Left lobe of liver (tissue), 2 donors: ENCODE data around the gene TNFRSF19. TPM values are rescaled to one million over a fixed set of nuclear protein-coding genes. Genes with fewer than 3 reads are reported as not detected.
"Not testable (repeated sequence)": the region's sequence is repeated elsewhere in the genome, so short reads cannot be mapped to it uniquely, and the experiment has no call there.

ENCODE experiments used
- ATAC-seq: fragments of 200-7000 bp; cut with Tn5 transposase; one replicate; pipeline ENCODE4 v1.9.1; 2020; ENCODE audit warnings: mild to moderate bottlenecking, moderate library complexity
- DNase-seq: peaks from one replicate; pipeline ENCODE4 v3.0.0-alpha.2; 2020; ENCODE audit warnings: low spot score
- total RNA-seq: library from RNA; stranded (reverse); gene quantifications from one replicate; pipeline ENCODE4 v1.2.1, GENCODE V29; 2021
- donor health status: DM: no; HTN: no; CAD: no; lungs with moderate emphysema.
- donor health status: DM: no; HTN: yes; CAD: no.

The TNFRSF19 gene
- total RNA-seq, 1 donor from 2014 or later, result 0.60 TPM

- ATAC-seq (no peak), DNase-seq (no peak)
Observed at GRCh38 chr13:23567906-23568460, 2.2 kb upstream of the TNFRSF19 start.

- ATAC-seq (no peak), DNase-seq (no peak)
Observed at GRCh38 chr13:23570921-23571315, 706 bp downstream of the TNFRSF19 start.

- no peak for ATAC-seq
- no peak for DNase-seq
Observed at GRCh38 chr13:23571431-23571830, 1.2 kb downstream of the TNFRSF19 start.

- no peak for ATAC-seq
- DNase-seq, result no peak
Observed at GRCh38 chr13:23572836-23573235, 2.6 kb downstream of the TNFRSF19 start.

- ATAC-seq (no peak), DNase-seq (no peak)
Observed at GRCh38 chr13:23574421-23575145, 4.4 kb downstream of the TNFRSF19 start.

- DNase-seq (no peak), ATAC-seq (no peak)
Observed at GRCh38 chr13:23575632-23576031, 5.4 kb downstream of the TNFRSF19 start.

- DNase-seq, result peak; percentile 56
- peak; percentile 75 for ATAC-seq
Observed at GRCh38 chr13:23578411-23579071, 8.3 kb downstream of the TNFRSF19 start.

- ATAC-seq, result peak; percentile 99
- peak; percentile 83 for DNase-seq
Observed at GRCh38 chr13:23579072-23579895, 9.1 kb downstream of the TNFRSF19 start.

- no peak for DNase-seq
- ATAC-seq, result no peak
Observed at GRCh38 chr13:23579896-23580683, 9.9 kb downstream of the TNFRSF19 start.

GRCh38 chr13:23580684-23581060, 10.5 kb downstream of the TNFRSF19 start:
- ATAC-seq, result no peak
- no peak for DNase-seq

GRCh38 chr13:23583491-23583890, 13.3 kb downstream of the TNFRSF19 start:
- ATAC-seq (no peak), DNase-seq (no peak)

- ATAC-seq, result no peak
- DNase-seq, result no peak
Observed at GRCh38 chr13:23584275-23584674, 14.1 kb downstream of the TNFRSF19 start.

GRCh38 chr13:23586336-23586735, 16.1 kb downstream of the TNFRSF19 start:
- ATAC-seq (no peak), DNase-seq (no peak)

GRCh38 chr13:23588666-23589065, 18.5 kb downstream of the TNFRSF19 start:
- ATAC-seq (peak; percentile 77), DNase-seq (no peak)

- DNase-seq, result no peak
- ATAC-seq, result no peak
Observed at GRCh38 chr13:23592596-23592995, 22.4 kb downstream of the TNFRSF19 start.

- ATAC-seq, result no peak
- no peak for DNase-seq
Observed at GRCh38 chr13:23593148-23593547, 22.9 kb downstream of the TNFRSF19 start.

- DNase-seq, ATAC-seq: not testable (repeated sequence)
Observed at GRCh38 chr13:23594290-23594689, 24.1 kb downstream of the TNFRSF19 start.

- ATAC-seq, result no peak
- DNase-seq, result no peak
Observed at GRCh38 chr13:23598369-23598768, 28.2 kb downstream of the TNFRSF19 start.

- DNase-seq, result no peak
- ATAC-seq, result no peak
Observed at GRCh38 chr13:23599083-23599925, 29.1 kb downstream of the TNFRSF19 start.

GRCh38 chr13:23600100-23600499, 29.9 kb downstream of the TNFRSF19 start:
- ATAC-seq (no peak), DNase-seq (no peak)
